ENCODE data around the gene IL23R.

DNA sequence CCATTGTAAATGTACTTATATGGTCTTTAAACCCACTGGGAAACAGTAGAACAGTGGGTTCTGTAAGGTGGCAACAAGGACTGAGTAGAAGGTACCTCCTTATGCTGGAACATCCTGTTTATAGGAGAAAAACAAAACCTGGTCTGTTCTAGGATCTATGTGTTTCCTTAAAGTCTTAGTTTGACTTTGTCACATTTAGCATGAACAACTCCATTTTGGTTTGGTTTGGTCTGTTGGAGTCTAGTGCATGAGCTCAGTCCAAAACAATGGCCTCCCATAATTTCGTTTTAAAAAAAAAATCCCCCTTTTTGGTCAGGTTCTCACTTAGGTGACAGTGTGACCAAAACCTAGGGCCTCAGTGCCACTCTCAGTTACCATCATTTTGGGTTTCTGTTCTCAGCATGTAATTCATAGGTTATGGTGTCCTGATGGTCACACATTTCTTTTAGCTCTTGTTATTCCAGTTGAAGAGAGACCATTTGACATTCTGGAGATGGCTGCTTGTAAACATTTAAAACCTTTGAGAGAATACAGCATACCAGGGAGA is 75.0 kb downstream of the IL23R start:
- TF ChIP-seq EZH2phosphoT487 (IDR thresholded peaks at IDR 0.05; ENCODE audit: insufficient read depth, low read depth) = no peak
- TF ChIP-seq EZH2 (IDR thresholded peaks at IDR 0.05; ENCODE audit: insufficient read depth, poor library complexity, severe bottlenecking) = no peak

All from GM23248 (cell line).